ENCODE results near the gene ZDHHC7. TPM values are rescaled to one million over a fixed set of nuclear protein-coding genes. Genes with fewer than 3 reads are reported as not detected.

ZDHHC7 gene
- total RNA-seq, 1 experiment from 2014 or later, result 109 TPM

DNA sequence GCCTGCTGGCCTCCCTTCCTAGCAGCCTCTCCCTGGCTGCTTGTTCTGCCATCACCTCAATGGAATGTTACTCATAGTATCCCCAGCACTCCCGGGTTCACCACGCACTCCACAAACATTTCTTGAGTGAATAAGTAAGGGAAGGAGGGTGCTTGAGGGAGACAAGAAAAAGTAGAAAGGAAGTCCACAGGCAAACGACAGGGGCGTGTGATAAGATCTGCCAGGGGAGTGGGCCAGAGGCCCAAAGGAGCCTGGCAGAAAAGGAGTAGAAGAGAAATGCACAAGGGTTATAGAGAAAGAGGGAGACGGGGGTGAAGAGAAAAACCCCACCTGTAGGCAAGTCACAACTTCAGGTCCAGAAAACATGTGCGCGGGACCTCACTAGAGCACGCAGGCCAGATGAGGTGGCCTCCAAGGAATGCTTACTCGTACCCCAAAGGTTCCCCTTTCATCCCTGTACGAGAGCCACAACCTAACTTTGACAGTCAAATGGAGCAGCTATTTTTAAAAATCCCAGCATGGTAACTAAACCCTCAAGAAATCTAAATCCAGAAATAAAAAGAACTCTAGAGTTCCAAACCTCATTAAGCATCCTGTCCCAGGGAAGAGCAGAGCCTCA, 6.6 kb downstream of the ZDHHC7 start:
- Mint-ChIP-seq H3K27ac (ENCODE audit: unreplicated experiment) (peak overlapping the region; percentile 94), H3K4me3 (ENCODE audit: low read depth, unreplicated experiment) (peak overlapping the region; percentile 63)
- BruUV-seq (replicated peaks), result no TSS peak

DNA sequence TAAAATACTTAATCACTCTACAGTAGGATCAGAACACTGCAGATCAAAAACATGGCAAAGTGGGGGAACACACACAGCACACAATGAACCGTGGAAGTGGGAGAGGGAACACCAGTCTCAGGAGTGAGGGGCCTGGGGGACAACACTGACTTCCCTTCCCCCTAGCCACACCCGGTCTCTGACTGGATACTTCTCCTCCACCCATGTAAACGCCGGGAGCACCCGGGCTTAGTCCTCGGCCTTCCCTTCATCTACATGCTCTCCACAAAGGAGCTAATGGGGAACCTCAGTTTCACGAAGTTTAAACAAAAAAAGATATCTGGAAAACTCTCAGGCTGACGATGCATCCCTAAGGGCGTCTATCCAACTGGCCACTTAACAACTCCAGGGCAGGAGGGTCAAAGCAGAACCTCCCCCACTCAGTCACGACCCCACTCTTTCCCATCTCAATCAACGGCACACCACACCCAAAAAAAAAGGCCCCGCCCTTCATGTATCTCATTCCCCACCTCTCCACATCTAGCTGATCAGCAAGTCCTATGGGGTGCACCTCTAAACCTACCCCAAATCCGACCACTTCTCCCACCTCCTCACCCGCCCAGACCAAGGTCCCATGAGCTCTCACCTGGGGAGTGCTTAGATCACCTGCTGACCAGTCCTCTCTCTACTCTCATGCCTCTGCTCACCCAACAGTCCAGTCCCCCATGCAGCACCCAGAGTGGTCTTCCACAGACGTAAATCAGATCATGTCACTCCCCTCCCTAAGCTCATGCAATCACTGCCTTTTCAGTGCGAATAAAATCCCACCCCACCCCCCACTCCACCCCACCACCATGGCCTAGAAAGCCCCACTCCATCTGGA, 7.4 kb downstream of the ZDHHC7 start:
- Mint-ChIP-seq H3K9me3 (ENCODE audit: low read depth, unreplicated experiment) (no peaks in the 10 kb centered on the region), H3K4me3 (ENCODE audit: low read depth, unreplicated experiment) (peak overlapping the region; percentile 63), H3K4me1 (ENCODE audit: low read depth, unreplicated experiment) (peaks cover 83% of the 10 kb centered on the region), H3K27ac (ENCODE audit: unreplicated experiment) (peak overlapping the region; percentile 94), H3K36me3 (ENCODE audit: insufficient read depth, unreplicated experiment) (peaks cover 49% of the 10 kb centered on the region), H3K27me3 (ENCODE audit: unreplicated experiment) (no peaks in the 10 kb centered on the region)
- DNase-seq, result no peak
- CTCF ChIA-PET, result interaction anchor here (0.6 to 1.9 kb wide), 7 partner anchors 9 to 274 kb away, joined by 3 to 8 read pairs (median 3); no protein-coding TSS in a partner anchor
- intact Hi-C loops (cut with micrococcal nuclease; ENCODE audit: unreplicated experiment), result no loop called here
- TF ChIP-seq, protein P1, sequence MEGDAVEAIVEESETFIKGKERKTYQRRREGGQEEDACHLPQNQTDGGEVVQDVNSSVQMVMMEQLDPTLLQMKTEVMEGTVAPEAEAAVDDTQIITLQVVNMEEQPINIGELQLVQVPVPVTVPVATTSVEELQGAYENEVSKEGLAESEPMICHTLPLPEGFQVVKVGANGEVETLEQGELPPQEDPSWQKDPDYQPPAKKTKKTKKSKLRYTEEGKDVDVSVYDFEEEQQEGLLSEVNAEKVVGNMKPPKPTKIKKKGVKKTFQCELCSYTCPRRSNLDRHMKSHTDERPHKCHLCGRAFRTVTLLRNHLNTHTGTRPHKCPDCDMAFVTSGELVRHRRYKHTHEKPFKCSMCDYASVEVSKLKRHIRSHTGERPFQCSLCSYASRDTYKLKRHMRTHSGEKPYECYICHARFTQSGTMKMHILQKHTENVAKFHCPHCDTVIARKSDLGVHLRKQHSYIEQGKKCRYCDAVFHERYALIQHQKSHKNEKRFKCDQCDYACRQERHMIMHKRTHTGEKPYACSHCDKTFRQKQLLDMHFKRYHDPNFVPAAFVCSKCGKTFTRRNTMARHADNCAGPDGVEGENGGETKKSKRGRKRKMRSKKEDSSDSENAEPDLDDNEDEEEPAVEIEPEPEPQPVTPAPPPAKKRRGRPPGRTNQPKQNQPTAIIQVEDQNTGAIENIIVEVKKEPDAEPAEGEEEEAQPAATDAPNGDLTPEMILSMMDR (IDR thresholded peaks at IDR 0.05; ENCODE audit: unreplicated experiment), result no peak
- no TSS peak for BruUV-seq (replicated peaks)

More for the DNA sequence above, 6.6 kb downstream of the ZDHHC7 start:
- no peaks in the 10 kb centered on the region for H3K27me3 Mint-ChIP-seq (ENCODE audit: unreplicated experiment)
- CTCF ChIA-PET, result interaction anchor here (0.6 to 1.9 kb wide), 5 partner anchors 9 to 275 kb away, joined by 3 to 8 read pairs (median 4); no protein-coding TSS in a partner anchor
- H3K36me3 Mint-ChIP-seq (ENCODE audit: insufficient read depth, unreplicated experiment), result peaks cover 43% of the 10 kb centered on the region
- intact Hi-C loops (cut with micrococcal nuclease; ENCODE audit: unreplicated experiment), result no loop called here
- peaks cover 76% of the 10 kb centered on the region for H3K4me1 Mint-ChIP-seq (ENCODE audit: low read depth, unreplicated experiment)
- no peak for DNase-seq
- TF ChIP-seq, protein P1 (IDR thresholded peaks at IDR 0.05; ENCODE audit: unreplicated experiment), result no peak
- no peaks in the 10 kb centered on the region for H3K9me3 Mint-ChIP-seq (ENCODE audit: low read depth, unreplicated experiment)

DNA sequence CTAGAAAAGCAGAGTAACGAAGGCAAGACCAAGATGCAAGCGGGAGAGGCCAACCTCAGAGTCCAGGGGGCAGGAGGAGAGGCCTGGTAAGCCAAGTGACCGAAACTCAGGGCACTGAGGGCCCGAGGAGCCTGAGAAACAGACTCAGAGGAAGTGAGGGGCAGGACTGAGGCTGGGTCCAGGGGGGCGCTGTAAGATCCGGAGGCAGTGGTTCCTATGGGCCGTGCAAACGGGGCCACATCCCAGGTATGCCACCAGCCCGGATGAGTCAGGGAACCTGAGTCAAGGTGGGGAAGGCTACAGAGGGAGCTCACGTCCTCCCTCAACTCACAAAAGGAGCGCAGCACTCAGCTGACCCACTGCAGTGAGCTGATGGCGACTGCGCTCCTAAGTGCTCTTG, 8.3 kb downstream of the ZDHHC7 start:
- TF ChIP-seq, protein P1 (IDR thresholded peaks at IDR 0.05; ENCODE audit: unreplicated experiment), result no peak
- CTCF ChIA-PET, result interaction anchor here (0.6 to 0.7 kb wide), 2 partner anchors 8 to 83 kb away, joined by 3 read pairs; no protein-coding TSS in a partner anchor
- peaks cover 57% of the 10 kb centered on the region for H3K36me3 Mint-ChIP-seq (ENCODE audit: insufficient read depth, unreplicated experiment)
- H3K27ac Mint-ChIP-seq (ENCODE audit: unreplicated experiment), result peak overlapping the region; percentile 94
- peaks cover 92% of the 10 kb centered on the region for H3K4me1 Mint-ChIP-seq (ENCODE audit: low read depth, unreplicated experiment)
- intact Hi-C loops (cut with micrococcal nuclease; ENCODE audit: unreplicated experiment), result no loop called here
- H3K4me3 Mint-ChIP-seq (ENCODE audit: low read depth, unreplicated experiment), result peak overlapping the region; percentile 63
- H3K9me3 Mint-ChIP-seq (ENCODE audit: low read depth, unreplicated experiment), result no peaks in the 10 kb centered on the region
- BruUV-seq (replicated peaks), result no TSS peak
- no peaks in the 10 kb centered on the region for H3K27me3 Mint-ChIP-seq (ENCODE audit: unreplicated experiment)
- no peak for DNase-seq

DNA sequence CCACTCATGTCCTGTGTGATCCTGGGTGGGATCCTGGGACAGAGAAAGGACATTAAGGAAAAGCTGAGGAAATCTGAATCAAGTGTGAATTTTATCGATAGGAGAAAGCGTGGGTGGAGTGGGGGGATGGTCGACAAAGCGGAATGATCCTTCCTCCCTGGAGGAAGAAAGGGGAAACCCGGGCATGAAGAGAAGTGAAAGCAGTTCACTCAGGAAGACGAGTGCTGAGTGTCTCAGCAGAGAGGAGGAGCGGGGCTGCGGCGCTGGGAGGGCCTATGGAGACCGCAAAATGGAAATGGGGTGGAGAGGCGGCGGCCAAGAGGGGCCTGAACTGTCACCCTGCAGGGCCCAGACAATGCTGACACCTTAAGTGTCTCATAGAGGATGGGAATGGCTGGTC, 8.7 kb downstream of the ZDHHC7 start:
- Mint-ChIP-seq H3K9me3 (ENCODE audit: low read depth, unreplicated experiment) (no peaks in the 10 kb centered on the region), H3K4me3 (ENCODE audit: low read depth, unreplicated experiment) (peak overlapping the region; percentile 63), H3K36me3 (ENCODE audit: insufficient read depth, unreplicated experiment) (peaks cover 62% of the 10 kb centered on the region), H3K27ac (ENCODE audit: unreplicated experiment) (peak overlapping the region; percentile 94), H3K4me1 (ENCODE audit: low read depth, unreplicated experiment) (peaks cover 88% of the 10 kb centered on the region), H3K27me3 (ENCODE audit: unreplicated experiment) (no peaks in the 10 kb centered on the region)
- no TSS peak for BruUV-seq (replicated peaks)
- TF ChIP-seq, protein P1 (IDR thresholded peaks at IDR 0.05; ENCODE audit: unreplicated experiment), result no peak
- CTCF ChIA-PET, result no interaction called here
- no peak for DNase-seq
- intact Hi-C loops (cut with micrococcal nuclease; ENCODE audit: unreplicated experiment), result no loop called here

Data from Calu3 (cell line).